ENCODE results near the gene PTPRE.

DNA sequence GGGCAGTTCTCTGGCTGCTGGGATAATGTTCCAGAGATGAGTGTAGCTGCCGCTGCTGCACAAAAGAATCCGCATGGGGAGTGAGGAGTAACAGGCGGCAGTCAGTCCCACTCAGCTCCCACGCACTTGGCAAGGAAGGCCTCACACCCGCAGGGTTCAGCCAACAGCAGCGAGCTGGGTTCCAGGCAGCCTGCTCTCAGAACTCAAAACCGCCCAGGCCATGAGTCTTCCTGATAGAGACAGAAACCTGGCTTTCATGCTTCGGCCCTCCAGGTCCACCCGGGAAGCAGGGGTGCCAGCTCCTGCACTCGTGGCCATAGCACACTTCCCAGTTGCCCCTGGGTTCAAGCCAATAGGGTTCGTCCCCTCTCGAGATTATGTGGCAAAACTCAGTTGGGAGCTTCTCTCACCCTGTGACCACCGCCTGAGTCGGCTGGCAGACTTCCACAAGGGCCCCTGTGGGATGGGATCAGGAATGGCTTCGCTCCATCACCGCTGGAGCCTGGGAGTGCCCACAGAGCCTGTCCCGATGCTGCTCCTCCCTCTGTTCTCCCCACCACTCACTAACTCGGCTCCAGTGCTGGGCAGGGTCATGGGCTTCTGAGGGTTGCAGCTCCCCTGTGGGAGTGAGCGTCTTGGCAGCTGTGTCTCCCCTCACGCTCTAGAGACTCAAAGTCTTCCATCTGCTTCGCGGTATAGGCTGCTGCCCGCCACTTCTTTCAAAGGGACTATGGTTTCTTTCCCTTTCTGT, 34.7 kb upstream of the PTPRE start:
- TF ChIP-seq, protein P1, sequence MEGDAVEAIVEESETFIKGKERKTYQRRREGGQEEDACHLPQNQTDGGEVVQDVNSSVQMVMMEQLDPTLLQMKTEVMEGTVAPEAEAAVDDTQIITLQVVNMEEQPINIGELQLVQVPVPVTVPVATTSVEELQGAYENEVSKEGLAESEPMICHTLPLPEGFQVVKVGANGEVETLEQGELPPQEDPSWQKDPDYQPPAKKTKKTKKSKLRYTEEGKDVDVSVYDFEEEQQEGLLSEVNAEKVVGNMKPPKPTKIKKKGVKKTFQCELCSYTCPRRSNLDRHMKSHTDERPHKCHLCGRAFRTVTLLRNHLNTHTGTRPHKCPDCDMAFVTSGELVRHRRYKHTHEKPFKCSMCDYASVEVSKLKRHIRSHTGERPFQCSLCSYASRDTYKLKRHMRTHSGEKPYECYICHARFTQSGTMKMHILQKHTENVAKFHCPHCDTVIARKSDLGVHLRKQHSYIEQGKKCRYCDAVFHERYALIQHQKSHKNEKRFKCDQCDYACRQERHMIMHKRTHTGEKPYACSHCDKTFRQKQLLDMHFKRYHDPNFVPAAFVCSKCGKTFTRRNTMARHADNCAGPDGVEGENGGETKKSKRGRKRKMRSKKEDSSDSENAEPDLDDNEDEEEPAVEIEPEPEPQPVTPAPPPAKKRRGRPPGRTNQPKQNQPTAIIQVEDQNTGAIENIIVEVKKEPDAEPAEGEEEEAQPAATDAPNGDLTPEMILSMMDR (IDR thresholded peaks at IDR 0.05; ENCODE audit: low read depth, low read length) = no peak
- TF ChIP-seq EZH2phosphoT487 (IDR thresholded peaks at IDR 0.05; ENCODE audit: low read depth) = no peak
